ENCODE measurements around the gene RNU5B-1.

The RNU5B-1 gene

DNA sequence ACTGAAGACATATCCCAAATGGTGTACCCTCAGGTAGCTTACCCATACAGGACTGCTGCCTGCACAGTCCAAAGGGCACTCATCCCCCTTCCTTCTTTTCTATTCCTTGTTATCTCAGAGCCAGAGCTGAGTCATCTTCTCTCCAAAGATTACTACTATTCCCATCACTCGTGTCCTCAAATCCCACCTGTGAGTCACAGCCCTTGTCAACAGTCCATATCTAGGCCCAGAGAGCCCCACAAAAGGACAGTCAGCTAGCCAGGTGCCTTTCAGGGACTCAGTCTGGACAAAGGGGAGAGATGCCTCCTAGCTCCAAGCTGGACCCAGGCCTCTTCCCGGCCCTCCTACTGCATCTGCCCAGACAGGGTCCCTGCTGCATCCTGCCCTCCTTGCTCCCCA lies 28.8 kb upstream of the RNU5B-1 start:
- POLR2A ChIA-PET = interaction anchor here (1.2 kb wide), 1 partner anchor 10 kb away, joined by 3 read pairs; no protein-coding TSS in a partner anchor

DNA sequence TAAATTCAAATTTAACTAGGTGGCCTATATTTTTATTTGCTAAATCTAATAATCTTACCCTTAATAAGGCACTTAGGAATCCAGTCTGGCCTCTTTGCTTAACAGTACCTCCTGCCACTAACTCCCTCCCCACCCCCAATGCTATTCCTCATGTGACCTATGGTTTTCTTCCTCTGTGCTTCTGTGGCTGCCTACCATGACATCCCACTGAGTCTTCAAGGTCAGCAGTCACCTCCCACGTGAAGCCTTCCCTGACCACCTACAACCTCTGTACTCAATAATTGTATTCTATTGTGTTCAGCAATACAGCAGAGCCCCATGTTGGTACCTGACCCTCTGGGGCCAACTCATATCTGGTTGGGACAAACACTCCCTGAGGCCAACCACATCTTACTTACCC lies 27.5 kb upstream of the RNU5B-1 start:
- peaks cover 0 to 13% (median 3%) of the 10 kb centered on the region in 4 experiments for H3K4me1 ChIP-seq (ENCODE audit: control extremely low read depth in 1 of 4, control insufficient read depth in 4 of 4, insufficient read depth in 4 of 4, low read length in 3 of 4)
- H3K9me3 ChIP-seq (ENCODE audit: control extremely low read depth in 1 of 5, control insufficient read depth in 4 of 5, insufficient read depth in 2 of 5, low read depth in 1 of 5, low read length in 4 of 5) = no peaks in the 10 kb centered on the region
- 67% methylated on average over 1 of the region's 1 CpG for WGBS (ENCODE audit: insufficient coverage)
- ChIA-PET POLR2A (no interaction called here), CTCF (interaction anchor here (0.6 to 2.0 kb wide), 2 partner anchors 10 to 75 kb away, joined by 4 to 9 read pairs; partner anchors contain the start of gene PARP16)
- no peak overlapping the region for H3K27ac ChIP-seq (ENCODE audit: insufficient read depth in 1 of 2, low read depth in 1 of 2, low read length in 2 of 2, poor library complexity in 1 of 2, severe bottlenecking in 2 of 2)
- DNase-seq = no peak
- no peak overlapping the region for H3K4me3 ChIP-seq (ENCODE audit: control insufficient read depth in 1 of 7, extremely low read depth in 1 of 7, insufficient read depth in 4 of 7, low read depth in 2 of 7, low read length in 6 of 7)
- H3K36me3 ChIP-seq (ENCODE audit: control insufficient read depth in 4 of 4, insufficient read depth in 4 of 4, low read length in 3 of 4) = peaks cover 0 to 18% (median 4%) of the 10 kb centered on the region in 4 experiments
- H3K27me3 ChIP-seq (replicated peaks in 2 of 5; ENCODE audit: control insufficient read depth in 4 of 5, insufficient read depth in 5 of 5, low read length in 4 of 5) = no peaks in the 10 kb centered on the region

More for the DNA sequence above, 28.8 kb upstream of the RNU5B-1 start:
- H3K27ac ChIP-seq (ENCODE audit: insufficient read depth in 1 of 2, low read depth in 1 of 2, low read length in 2 of 2, poor library complexity in 1 of 2, severe bottlenecking in 2 of 2) = no peak overlapping the region
- peaks cover 0 to 13% (median 4%) of the 10 kb centered on the region in 4 experiments for H3K4me1 ChIP-seq (ENCODE audit: control extremely low read depth in 1 of 4, control insufficient read depth in 4 of 4, insufficient read depth in 4 of 4, low read length in 3 of 4)
- DNase-seq = no peak
- no peak overlapping the region for H3K4me3 ChIP-seq (ENCODE audit: control insufficient read depth in 1 of 7, extremely low read depth in 1 of 7, insufficient read depth in 4 of 7, low read depth in 2 of 7, low read length in 6 of 7)
- peaks cover 0 to 18% (median 4%) of the 10 kb centered on the region in 4 experiments for H3K36me3 ChIP-seq (ENCODE audit: control insufficient read depth in 4 of 4, insufficient read depth in 4 of 4, low read length in 3 of 4)
- 94% methylated on average over 2 of the region's 2 CpGs for WGBS (ENCODE audit: insufficient coverage)
- H3K27me3 ChIP-seq (replicated peaks in 2 of 5; ENCODE audit: control insufficient read depth in 4 of 5, insufficient read depth in 5 of 5, low read length in 4 of 5) = no peaks in the 10 kb centered on the region
- CTCF ChIA-PET = interaction anchor here (0.8 to 1.9 kb wide), 5 partner anchors 9 to 89 kb away, joined by 3 to 6 read pairs (median 3); partner anchors contain the start of gene PARP16
- no peaks in the 10 kb centered on the region for H3K9me3 ChIP-seq (ENCODE audit: control extremely low read depth in 1 of 5, control insufficient read depth in 4 of 5, insufficient read depth in 2 of 5, low read depth in 1 of 5, low read length in 4 of 5)

DNA sequence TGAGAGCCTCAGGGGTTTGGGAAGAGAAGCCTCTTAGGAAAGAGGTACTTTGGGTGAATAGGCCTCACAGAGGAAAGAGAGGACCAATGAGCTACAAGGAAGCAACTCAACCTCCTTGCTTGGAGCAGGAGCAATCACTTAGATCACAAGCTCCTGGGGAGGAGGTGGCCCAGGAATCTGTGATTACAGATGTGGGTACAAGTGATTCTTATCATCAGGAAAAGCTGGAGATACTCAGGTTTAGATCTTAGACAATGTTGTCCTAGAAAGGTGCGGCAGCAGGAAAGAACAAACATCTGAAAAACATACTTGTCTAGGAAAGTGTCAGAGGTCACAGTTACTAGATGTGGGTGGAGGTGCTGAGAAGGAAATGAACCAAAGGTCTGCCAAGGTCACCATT lies 26.0 kb upstream of the RNU5B-1 start:
- DNase-seq = no peak
- ChIA-PET CTCF (interaction anchor here (0.6 to 4.1 kb wide), 10 partner anchors 7 to 90 kb away, joined by 3 to 23 read pairs (median 4); partner anchors contain the start of gene PARP16), POLR2A (interaction anchor here (0.6 to 1.4 kb wide), 3 partner anchors 17 to 19 kb away, joined by 3 to 4 read pairs (median 4); no protein-coding TSS in a partner anchor)
- WGBS (ENCODE audit: insufficient coverage) = no CpG with 5 or more reads among the region's 1 CpG
- H3K36me3 ChIP-seq (ENCODE audit: control insufficient read depth in 4 of 4, insufficient read depth in 4 of 4, low read length in 3 of 4) = peaks cover 0 to 19% (median 4%) of the 10 kb centered on the region in 4 experiments
- H3K4me3 ChIP-seq (ENCODE audit: control insufficient read depth in 1 of 7, extremely low read depth in 1 of 7, insufficient read depth in 4 of 7, low read depth in 2 of 7, low read length in 6 of 7) = no peak overlapping the region
- H3K27ac ChIP-seq (ENCODE audit: insufficient read depth in 1 of 2, low read depth in 1 of 2, low read length in 2 of 2, poor library complexity in 1 of 2, severe bottlenecking in 2 of 2) = no peak overlapping the region
- no peaks in the 10 kb centered on the region for H3K27me3 ChIP-seq (replicated peaks in 2 of 5; ENCODE audit: control insufficient read depth in 4 of 5, insufficient read depth in 5 of 5, low read length in 4 of 5)
- H3K4me1 ChIP-seq (ENCODE audit: control extremely low read depth in 1 of 4, control insufficient read depth in 4 of 4, insufficient read depth in 4 of 4, low read length in 3 of 4) = peaks cover 0 to 13% (median 3%) of the 10 kb centered on the region in 4 experiments
- no peaks in the 10 kb centered on the region for H3K9me3 ChIP-seq (ENCODE audit: control extremely low read depth in 1 of 5, control insufficient read depth in 4 of 5, insufficient read depth in 2 of 5, low read depth in 1 of 5, low read length in 4 of 5)

- H3K36me3 ChIP-seq (ENCODE audit: control insufficient read depth in 4 of 4, insufficient read depth in 4 of 4, low read length in 3 of 4) = peaks cover 0 to 5% (median 0%) of the 10 kb centered on the region in 4 experiments
- WGBS (ENCODE audit: insufficient coverage) = 87% methylated on average over 8 of the region's 10 CpGs
- H3K4me1 ChIP-seq (ENCODE audit: control extremely low read depth in 1 of 4, control insufficient read depth in 4 of 4, insufficient read depth in 4 of 4, low read length in 3 of 4) = peaks cover 4 to 24% (median 18%) of the 10 kb centered on the region in 4 experiments
- H3K9me3 ChIP-seq (ENCODE audit: control extremely low read depth in 1 of 5, control insufficient read depth in 4 of 5, insufficient read depth in 2 of 5, low read depth in 1 of 5, low read length in 4 of 5) = no peaks in the 10 kb centered on the region
- POLR2A ChIA-PET = interaction anchor here (1.2 to 2.1 kb wide), 3 partner anchors 10 to 20 kb away, joined by 3 to 19 read pairs (median 10); partner anchors contain the start of genes RNU5A-1 and RNU5B-1
- H3K27me3 ChIP-seq (replicated peaks in 2 of 5; ENCODE audit: control insufficient read depth in 4 of 5, insufficient read depth in 5 of 5, low read length in 4 of 5) = no peaks in the 10 kb centered on the region
- no peak for DNase-seq
- H3K4me3 ChIP-seq (ENCODE audit: control insufficient read depth in 1 of 7, extremely low read depth in 1 of 7, insufficient read depth in 4 of 7, low read depth in 2 of 7, low read length in 6 of 7) = peak overlapping the region in 6 of 7 experiments; percentile 16 to 87 (median 72)
- H3K27ac ChIP-seq (ENCODE audit: insufficient read depth in 1 of 2, low read depth in 1 of 2, low read length in 2 of 2, poor library complexity in 1 of 2, severe bottlenecking in 2 of 2) = peak overlapping the region in 1 of 2 experiments; percentile 81
- CTCF ChIA-PET = interaction anchor here (0.8 to 3.7 kb wide), 8 partner anchors 10 to 100 kb away, joined by 3 to 19 read pairs (median 4); partner anchors contain the start of genes CLPX and RNU5B-1
Observed at GRCh38 chr15:65285291-65286068, 19.0 kb upstream of the RNU5B-1 start.

GRCh38 chr15:65286069-65286703 lies 18.3 kb upstream of the RNU5B-1 start:
- POLR2A ChIA-PET = interaction anchor here (1.0 to 2.1 kb wide), 6 partner anchors 10 to 101 kb away, joined by 3 to 19 read pairs (median 12); partner anchors contain the start of genes CLPX, RNU5A-1 and RNU5B-1
- H3K9me3 ChIP-seq (ENCODE audit: control extremely low read depth in 1 of 5, control insufficient read depth in 4 of 5, insufficient read depth in 2 of 5, low read depth in 1 of 5, low read length in 4 of 5) = no peaks in the 10 kb centered on the region
- CTCF ChIA-PET = interaction anchor here (0.6 to 3.7 kb wide), 11 partner anchors 8 to 165 kb away, joined by 3 to 19 read pairs (median 4); partner anchors contain the start of genes CLPX and RNU5B-1
- WGBS (ENCODE audit: insufficient coverage) = under 1% methylated on average over 40 of the region's 52 CpGs
- H3K4me3 ChIP-seq (ENCODE audit: control insufficient read depth in 1 of 7, extremely low read depth in 1 of 7, insufficient read depth in 4 of 7, low read depth in 2 of 7, low read length in 6 of 7) = peak overlapping the region; percentile 16 to 87 (median 69)
- peaks cover 0 to 5% (median 0%) of the 10 kb centered on the region in 4 experiments for H3K36me3 ChIP-seq (ENCODE audit: control insufficient read depth in 4 of 4, insufficient read depth in 4 of 4, low read length in 3 of 4)
- DNase-seq = peak in 2 of 3 donors; percentile 38 to 53
- H3K27me3 ChIP-seq (replicated peaks in 2 of 5; ENCODE audit: control insufficient read depth in 4 of 5, insufficient read depth in 5 of 5, low read length in 4 of 5) = no peaks in the 10 kb centered on the region
- peaks cover 4 to 24% (median 18%) of the 10 kb centered on the region in 4 experiments for H3K4me1 ChIP-seq (ENCODE audit: control extremely low read depth in 1 of 4, control insufficient read depth in 4 of 4, insufficient read depth in 4 of 4, low read length in 3 of 4)
- peak overlapping the region; percentile 25 to 81 for H3K27ac ChIP-seq (ENCODE audit: insufficient read depth in 1 of 2, low read depth in 1 of 2, low read length in 2 of 2, poor library complexity in 1 of 2, severe bottlenecking in 2 of 2)

DNA sequence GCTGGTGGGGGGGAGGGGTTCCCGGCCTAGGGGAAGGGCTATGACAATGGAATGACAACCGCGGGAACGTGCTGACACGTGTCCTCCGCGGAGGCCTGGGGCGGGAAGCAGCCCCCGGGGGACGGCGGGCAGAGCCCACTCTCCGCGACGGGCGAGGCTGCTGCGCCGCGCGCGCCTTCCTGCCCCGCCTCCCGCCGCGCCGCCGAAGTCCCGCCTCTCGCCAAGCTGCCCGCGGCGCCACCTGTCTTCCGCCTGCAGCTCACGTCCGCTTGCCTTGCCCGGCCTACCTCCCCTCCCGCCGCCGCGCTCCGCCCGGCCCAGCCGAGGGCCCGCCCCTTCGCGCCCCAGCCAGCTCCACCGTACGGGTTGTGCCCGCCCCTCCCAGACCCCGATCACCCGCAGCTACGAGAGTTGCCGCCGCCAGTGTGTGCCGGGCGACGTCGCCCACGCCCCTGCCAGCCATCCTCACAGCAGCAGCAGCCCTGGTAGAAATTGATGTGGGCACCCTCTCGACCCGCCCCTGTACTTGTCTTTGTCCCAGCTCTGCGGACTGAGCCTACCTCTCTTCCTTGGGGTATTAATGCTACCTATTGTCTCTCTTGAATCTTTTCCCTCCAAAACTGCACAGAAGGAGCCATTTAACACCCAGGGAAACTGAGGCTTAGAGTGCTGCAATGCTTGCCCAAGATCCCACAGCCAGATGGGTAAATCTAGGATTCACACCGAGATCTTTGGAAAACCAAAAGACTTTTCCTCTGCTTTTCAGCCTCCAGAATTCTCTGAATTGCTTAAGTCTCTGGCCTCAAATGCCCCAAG lies 17.6 kb upstream of the RNU5B-1 start, which contains the start of gene PARP16:
TSS of gene PARP16 (minus strand) at position 180 of the 816 bp plus-strand sequence. CDS start 457 bp downstream, outside the sequence.
- Histone ChIP-seq H3K4me1 (ENCODE audit: control extremely low read depth in 1 of 4, control insufficient read depth in 4 of 4, insufficient read depth in 4 of 4, low read length in 3 of 4) (peaks cover 4 to 24% (median 18%) of the 10 kb centered on the region in 4 experiments), H3K36me3 (ENCODE audit: control insufficient read depth in 4 of 4, insufficient read depth in 4 of 4, low read length in 3 of 4) (peaks cover 0 to 5% (median 0%) of the 10 kb centered on the region in 4 experiments), H3K9me3 (ENCODE audit: control extremely low read depth in 1 of 5, control insufficient read depth in 4 of 5, insufficient read depth in 2 of 5, low read depth in 1 of 5, low read length in 4 of 5) (no peaks in the 10 kb centered on the region), H3K4me3 (ENCODE audit: control insufficient read depth in 1 of 7, extremely low read depth in 1 of 7, insufficient read depth in 4 of 7, low read depth in 2 of 7, low read length in 6 of 7) (peak within 1 kb of the TSS; percentile 35 to 87 (median 69)), H3K27ac (ENCODE audit: insufficient read depth in 1 of 2, low read depth in 1 of 2, low read length in 2 of 2, poor library complexity in 1 of 2, severe bottlenecking in 2 of 2) (peak within 1 kb of the TSS; percentile 25 to 81), H3K27me3 (replicated peaks in 2 of 5; ENCODE audit: control insufficient read depth in 4 of 5, insufficient read depth in 5 of 5, low read length in 4 of 5) (no peaks in the 10 kb centered on the region)
- WGBS (ENCODE audit: insufficient coverage) = under 1% methylated on average over 37 of the region's 62 CpGs
- ChIA-PET POLR2A (interaction anchor here (0.6 to 2.1 kb wide), 5 partner anchors 10 to 263 kb away, joined by 3 to 19 read pairs (median 15); partner anchors contain the start of genes CLPX, RNU5A-1 and RNU5B-1), CTCF (interaction anchor here (0.6 to 3.7 kb wide), 7 partner anchors 9 to 166 kb away, joined by 3 to 19 read pairs (median 6); no protein-coding TSS in a partner anchor)
- peak; percentile 92 to 97 (median 95) for DNase-seq

Data from common myeloid progenitor, CD34-positive (primary cell).